Measurements from ENCODE around the gene CDKN2B.

CDKN2B gene

GRCh38 chr9:22054076-22054475 is 45.0 kb upstream of the CDKN2B start:
- Histone ChIP-seq H3K4me3 (ENCODE audit: low read depth, low read length) (no peak overlapping the region), H2AFZ (no peak overlapping the region), H3K36me3 (ENCODE audit: control insufficient read depth, insufficient read depth, low read length) (no peaks in the 10 kb centered on the region), H3K79me2 (no peaks in the 10 kb centered on the region), H3K4me2 (ENCODE audit: low read length) (no peak overlapping the region), H3K9me3 (ENCODE audit: control insufficient read depth, low read length) (no peaks in the 10 kb centered on the region), H3K27me3 (ENCODE audit: control insufficient read depth, insufficient read depth, low read length) (no peaks in the 10 kb centered on the region), H3K9ac (no peak overlapping the region), H3K27ac (no peak overlapping the region), H3K4me1 (peaks cover 4% of the 10 kb centered on the region)
- TF ChIP-seq CTCF (IDR thresholded peaks at IDR 0.05), result no peak

GRCh38 chr9:22053178-22053577 is 44.1 kb upstream of the CDKN2B start:
- Histone ChIP-seq H3K27ac (no peak overlapping the region), H3K9ac (no peak overlapping the region), H3K9me3 (ENCODE audit: control insufficient read depth, low read length) (no peaks in the 10 kb centered on the region), H2AFZ (no peak overlapping the region), H3K36me3 (ENCODE audit: control insufficient read depth, insufficient read depth, low read length) (no peaks in the 10 kb centered on the region), H3K79me2 (no peaks in the 10 kb centered on the region), H3K27me3 (ENCODE audit: control insufficient read depth, insufficient read depth, low read length) (no peaks in the 10 kb centered on the region), H3K4me1 (peaks cover 4% of the 10 kb centered on the region), H3K4me2 (ENCODE audit: low read length) (no peak overlapping the region), H3K4me3 (ENCODE audit: low read depth, low read length) (no peak overlapping the region)
- no peak for TF ChIP-seq CTCF (IDR thresholded peaks at IDR 0.05)

- no peak for TF ChIP-seq CTCF (IDR thresholded peaks at IDR 0.05)
- H3K9ac ChIP-seq, result no peak overlapping the region
Measured at GRCh38 chr9:22052376-22052945, 43.4 kb upstream of the CDKN2B start.

GRCh38 chr9:22050924-22051323 is 41.8 kb upstream of the CDKN2B start:
- H3K27ac ChIP-seq, result no peak overlapping the region

More at GRCh38 chr9:22052376-22052945, 43.4 kb upstream of the CDKN2B start:
- H3K4me2 ChIP-seq (ENCODE audit: low read length), result peak overlapping the region; percentile 4
- H3K9me3 ChIP-seq (ENCODE audit: control insufficient read depth, low read length), result no peaks in the 10 kb centered on the region
- no peaks in the 10 kb centered on the region for H3K36me3 ChIP-seq (ENCODE audit: control insufficient read depth, insufficient read depth, low read length)
- no peaks in the 10 kb centered on the region for H3K27me3 ChIP-seq (ENCODE audit: control insufficient read depth, insufficient read depth, low read length)
- H2AFZ ChIP-seq, result no peak overlapping the region
- peaks cover 4% of the 10 kb centered on the region for H3K4me1 ChIP-seq
- no peak overlapping the region for H3K27ac ChIP-seq
- no peak overlapping the region for H3K4me3 ChIP-seq (ENCODE audit: low read depth, low read length)
- no peaks in the 10 kb centered on the region for H3K79me2 ChIP-seq

More at GRCh38 chr9:22050924-22051323, 41.8 kb upstream of the CDKN2B start:
- no peaks in the 10 kb centered on the region for H3K79me2 ChIP-seq
- no peak overlapping the region for H3K4me3 ChIP-seq (ENCODE audit: low read depth, low read length)
- no peaks in the 10 kb centered on the region for H3K36me3 ChIP-seq (ENCODE audit: control insufficient read depth, insufficient read depth, low read length)
- peaks cover 4% of the 10 kb centered on the region for H3K4me1 ChIP-seq
- H3K9me3 ChIP-seq (ENCODE audit: control insufficient read depth, low read length), result no peaks in the 10 kb centered on the region
- no peaks in the 10 kb centered on the region for H3K27me3 ChIP-seq (ENCODE audit: control insufficient read depth, insufficient read depth, low read length)
- H3K4me2 ChIP-seq (ENCODE audit: low read length), result peak overlapping the region; percentile 10
- H2AFZ ChIP-seq, result peak overlapping the region; percentile 42
- no peak overlapping the region for H3K9ac ChIP-seq
- no peak for TF ChIP-seq CTCF (IDR thresholded peaks at IDR 0.05)

All from parathyroid adenoma (tissue), 2 donors.